HG02884 (cell line): ENCODE measurements around the gene PPP1R9A.

Source experiments
- ATAC-seq: cut with Tn5 transposase; IDR thresholded peaks from one replicate; pipeline ENCODE4 v1.9.1; 2021; ENCODE audit warnings: mild to moderate bottlenecking, moderate library complexity; ENCODE audit not compliant: unreplicated experiment

PPP1R9A gene

DNA sequence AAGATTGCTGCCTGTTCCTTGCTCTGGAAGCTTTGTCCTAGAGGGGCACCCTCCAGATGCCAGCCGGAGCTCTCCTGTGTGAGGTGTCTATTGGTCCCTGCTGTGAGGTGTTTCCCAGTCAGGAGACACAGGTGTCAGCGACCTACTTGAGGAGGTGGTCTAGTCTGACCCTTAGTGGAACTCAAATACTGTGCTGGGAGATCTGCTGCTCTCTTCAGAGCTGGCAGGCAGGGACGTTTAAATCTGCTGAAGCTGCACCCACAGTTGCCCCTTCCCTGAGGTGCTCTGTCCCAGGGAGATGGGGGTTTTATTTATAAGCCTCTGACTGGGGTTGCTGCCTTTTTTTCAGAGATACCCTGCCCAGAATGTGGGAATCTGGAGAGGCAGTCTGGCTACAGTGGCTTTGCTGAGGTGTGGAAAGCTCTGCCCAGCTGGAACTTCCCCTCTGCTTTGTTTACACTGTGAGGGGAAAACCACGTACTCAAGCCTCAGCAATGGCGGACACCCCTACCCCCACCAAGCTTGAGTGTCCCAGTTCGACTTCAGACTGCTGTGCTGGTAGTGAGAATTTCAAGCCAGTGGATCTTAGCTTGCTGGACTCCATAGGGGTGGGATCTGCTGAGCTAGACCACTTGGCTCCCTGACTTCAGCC is 119.2 kb downstream of the PPP1R9A start:
- ATAC-seq = no peak

DNA sequence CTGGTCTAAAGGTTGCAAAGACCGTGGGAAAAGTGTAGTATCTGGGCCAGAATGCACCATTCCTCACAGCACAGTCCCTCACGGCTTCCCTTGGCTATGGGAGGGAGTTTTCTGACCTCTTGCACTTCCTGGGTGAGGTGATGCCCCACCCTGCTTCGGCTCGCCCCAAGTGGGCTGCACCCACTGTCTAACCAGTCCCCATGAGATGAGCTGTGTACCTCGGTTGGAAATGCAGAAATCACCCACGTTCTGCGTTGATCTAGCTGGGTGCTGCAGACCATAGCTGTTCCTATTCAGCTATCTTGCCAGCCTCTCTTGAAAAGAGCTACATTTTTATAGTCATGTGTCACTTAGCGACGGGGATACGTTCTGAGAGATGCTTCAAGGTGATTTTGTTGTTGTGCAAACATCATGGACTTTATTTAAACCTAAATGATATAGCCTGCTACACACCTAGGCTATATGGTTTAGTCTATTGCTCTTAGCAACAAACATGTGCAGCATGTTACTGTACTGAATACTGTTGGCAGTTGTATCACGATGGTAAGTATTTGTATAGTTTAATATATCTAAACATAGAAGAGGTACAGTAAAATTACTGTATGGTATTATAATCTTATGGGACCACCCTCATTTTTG is 120.0 kb downstream of the PPP1R9A start:
- ATAC-seq = no peak

DNA sequence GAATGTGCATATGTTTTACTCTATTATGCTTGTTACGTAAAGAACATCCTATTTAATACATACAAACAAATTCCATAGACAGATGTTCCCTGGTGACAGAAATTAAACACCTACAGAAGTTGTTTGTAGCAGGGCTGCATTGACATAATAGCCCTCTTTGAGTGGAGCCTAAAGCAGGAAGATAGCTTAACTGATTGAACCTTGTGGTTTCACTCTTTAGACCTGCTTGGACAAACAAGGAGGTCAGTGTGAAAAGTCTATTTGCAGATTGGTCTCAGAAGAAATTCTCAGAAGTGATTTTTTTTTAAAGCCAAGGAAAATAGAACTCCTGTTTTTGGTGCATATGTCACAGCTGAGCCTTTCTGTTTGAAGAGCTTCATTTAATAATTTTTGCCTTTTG is 121.3 kb downstream of the PPP1R9A start:
- no peak for ATAC-seq

- no peak for ATAC-seq
These were observed 127.9 kb downstream of the PPP1R9A start for GRCh38 chr7:95035295-95035694.

GRCh38 chr7:95041031-95041430 is 133.6 kb downstream of the PPP1R9A start:
- ATAC-seq = no peak

GRCh38 chr7:95045236-95045923 is 138.0 kb downstream of the PPP1R9A start:
- ATAC-seq = no peak

DNA sequence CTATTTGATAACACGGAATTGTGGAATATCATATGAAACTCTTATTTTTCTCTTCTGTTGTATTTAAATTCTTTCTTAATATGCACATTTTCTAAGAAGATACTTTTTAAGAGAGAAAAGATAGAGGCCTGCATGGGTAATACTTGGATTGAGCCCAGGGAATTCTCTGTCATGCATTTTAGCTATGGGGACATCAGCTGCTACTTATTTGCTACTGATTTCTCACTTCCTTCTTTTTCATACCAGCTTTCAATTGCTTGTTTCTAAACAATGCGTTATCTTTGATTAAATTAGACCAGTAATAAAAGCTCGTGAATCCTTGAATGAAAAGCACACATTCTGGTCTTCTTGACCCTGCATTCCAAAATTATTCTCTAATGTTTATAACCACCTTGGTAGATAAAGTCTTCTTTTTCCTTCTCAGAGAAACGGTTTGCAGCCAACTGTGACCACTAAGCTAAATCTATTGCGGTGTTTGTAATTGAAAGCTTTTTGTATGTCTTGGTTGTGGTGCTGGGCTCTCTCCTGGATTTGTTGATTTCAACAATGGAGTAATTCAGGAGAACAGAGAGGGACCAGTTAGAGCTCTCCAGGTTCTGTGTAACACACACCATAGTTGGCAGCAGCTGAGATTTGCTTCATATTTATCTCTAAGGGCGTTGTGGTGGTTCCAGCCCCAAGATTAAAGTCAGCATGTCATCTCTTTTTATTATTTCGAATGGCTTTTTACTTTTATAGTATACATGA is 139.3 kb downstream of the PPP1R9A start:
- no peak for ATAC-seq

- no peak for ATAC-seq
These were observed 139.9 kb downstream of the PPP1R9A start for GRCh38 chr7:95047291-95047690.

DNA sequence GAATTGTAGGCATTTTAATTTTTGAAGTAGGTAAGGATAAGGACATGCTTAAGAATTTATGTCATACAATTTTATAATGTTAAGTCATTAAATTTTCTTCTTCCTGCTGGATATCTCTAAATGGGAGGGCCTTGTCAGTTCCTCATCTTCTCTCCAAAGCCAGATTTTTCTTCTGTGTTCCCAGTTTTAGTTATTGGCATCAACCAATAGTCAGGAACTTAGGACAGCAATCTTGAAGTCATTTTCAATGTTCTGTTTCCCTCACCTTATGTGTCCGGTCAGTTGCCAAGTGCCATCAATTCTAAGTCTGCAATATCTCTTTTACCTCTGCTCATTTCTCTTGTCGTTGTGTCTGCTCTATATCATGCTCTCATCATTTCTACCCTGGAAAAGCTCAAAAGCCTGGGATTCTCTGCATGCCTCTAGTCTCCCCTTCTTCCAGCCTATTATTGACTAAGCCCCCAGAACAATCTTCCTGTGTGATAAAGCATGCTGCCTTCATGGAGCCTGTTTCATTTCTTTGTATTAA is 145.2 kb downstream of the PPP1R9A start:
- no peak for ATAC-seq

DNA sequence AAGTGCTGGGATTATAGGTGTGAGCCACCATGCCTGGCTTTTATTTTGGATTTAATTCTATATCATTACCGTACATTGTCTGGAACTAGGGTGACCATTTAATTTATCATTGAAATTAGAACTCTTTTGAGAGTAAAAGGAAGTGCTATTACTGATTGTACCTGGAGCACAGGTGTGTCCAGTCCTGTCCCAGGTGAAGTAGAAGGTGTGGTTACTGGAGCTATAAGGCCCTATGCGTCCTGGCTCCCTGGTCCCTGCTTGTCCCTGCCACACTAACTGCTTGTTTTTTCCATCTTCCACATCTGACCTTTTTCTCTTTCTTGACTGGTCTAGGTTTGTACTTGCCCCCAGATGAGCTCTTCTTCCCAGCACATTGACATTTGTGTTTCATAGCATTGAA is 147.0 kb downstream of the PPP1R9A start:
- ATAC-seq = no peak

GRCh38 chr7:95055295-95055694 is 147.9 kb downstream of the PPP1R9A start:
- no peak for ATAC-seq

GRCh38 chr7:95056107-95056739 is 148.8 kb downstream of the PPP1R9A start:
- ATAC-seq = no peak

- no peak for ATAC-seq
These were observed 149.5 kb downstream of the PPP1R9A start for GRCh38 chr7:95056901-95057300.

DNA sequence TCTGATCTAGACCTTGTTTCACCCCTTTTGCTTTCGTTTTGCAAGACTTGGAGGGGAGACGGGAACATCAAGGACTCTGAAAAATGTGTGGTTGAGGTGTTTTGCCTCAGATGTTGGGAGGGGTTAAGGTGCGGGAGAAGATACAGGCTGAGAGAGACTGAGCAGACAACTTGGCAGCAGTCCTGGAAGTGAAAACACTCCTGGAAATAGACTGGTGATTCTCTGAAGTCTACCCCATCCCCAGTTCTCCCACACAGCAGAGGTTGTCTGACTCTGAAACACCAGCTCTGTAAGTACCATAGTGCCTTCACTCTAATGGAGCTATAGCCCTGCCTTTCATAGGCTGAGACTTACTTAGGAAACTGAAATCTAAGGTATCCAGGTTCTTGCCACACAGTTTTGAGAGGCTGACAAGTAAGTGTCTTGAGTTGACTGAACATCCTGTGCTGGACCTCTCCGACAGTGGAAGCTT is 152.5 kb downstream of the PPP1R9A start:
- no peak for ATAC-seq

- no peak for ATAC-seq
These were observed 155.5 kb downstream of the PPP1R9A start for GRCh38 chr7:95062901-95063300.

GRCh38 chr7:95066737-95067530 is 159.5 kb downstream of the PPP1R9A start:
- ATAC-seq = no peak

DNA sequence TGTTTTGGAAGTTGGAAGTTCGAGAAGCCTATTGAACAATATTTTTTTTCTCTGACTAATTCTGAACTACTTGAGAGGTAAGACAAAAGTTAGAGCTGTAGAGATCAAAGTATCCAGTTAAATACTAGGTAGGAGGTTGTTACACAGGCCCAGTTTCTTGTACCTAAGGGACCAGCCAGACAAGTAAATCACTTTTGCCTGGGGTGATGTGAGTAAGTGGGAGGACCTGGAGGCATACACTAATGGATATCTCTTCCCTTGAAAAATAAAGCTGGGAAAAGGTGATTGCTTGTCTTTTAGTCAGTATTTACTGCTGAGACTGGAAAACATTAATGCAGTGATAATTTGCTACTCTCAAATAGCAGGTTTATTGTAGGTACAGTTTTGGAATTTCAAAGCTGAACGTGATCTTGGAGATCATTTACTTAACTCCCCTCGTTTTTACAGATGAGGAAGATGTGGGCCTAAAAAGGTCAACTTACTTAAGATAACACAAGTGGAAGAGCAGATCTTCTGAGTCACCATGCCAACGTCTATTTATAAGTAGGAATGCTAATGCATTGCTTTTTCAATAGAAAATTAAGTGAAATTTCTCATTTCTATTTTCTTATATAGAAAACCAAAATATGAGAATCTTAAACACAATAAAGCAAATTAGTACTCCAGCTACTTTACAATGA is 181.3 kb downstream of the PPP1R9A start:
- ATAC-seq = no peak

DNA sequence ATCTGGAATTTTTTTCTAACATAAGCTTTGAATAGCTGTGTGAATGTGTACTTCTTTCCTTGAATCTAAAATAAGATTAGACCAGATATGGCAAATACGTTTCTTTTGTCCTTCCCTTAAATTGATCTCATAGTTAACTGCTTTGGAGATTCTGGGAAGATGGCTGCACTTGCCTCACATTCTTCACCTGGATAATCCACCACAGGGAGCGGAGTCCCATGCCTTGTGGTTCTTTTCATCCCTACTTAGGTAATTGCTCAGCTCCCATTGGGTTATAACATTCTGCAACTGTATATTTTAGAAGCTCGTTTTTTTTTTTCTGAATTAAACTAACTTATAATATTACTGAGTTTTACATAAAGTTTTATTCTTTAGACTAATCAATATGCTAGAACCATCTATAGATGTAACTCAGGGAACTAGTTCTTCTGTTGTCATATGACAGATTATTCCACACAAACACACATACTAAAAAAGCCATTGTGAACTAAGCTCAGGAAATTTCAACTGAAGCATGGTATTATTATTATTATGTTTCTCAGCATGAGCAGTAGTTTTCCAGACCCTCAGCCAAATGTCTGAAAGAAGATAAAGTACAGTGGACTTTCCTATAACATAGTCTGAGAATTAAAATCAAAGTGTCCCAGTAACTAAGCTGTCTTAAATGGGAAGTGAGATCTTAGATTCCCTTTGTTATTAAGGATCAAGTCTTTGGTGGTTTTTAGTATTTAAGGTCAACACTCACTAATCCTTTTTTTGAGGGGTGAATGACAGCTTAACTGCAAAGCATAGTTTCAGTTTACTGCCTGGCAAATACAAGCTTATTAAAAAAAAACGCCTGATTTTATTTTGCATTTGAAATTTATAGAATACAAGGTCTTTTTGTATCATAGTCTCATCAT is 182.3 kb downstream of the PPP1R9A start:
- no peak for ATAC-seq
